Caco-2 (cell line): ENCODE data around the gene SFMBT1. TPM values are rescaled to one million over a fixed set of nuclear protein-coding genes. Genes with fewer than 3 reads are reported as not detected.

ENCODE experiments used
- BruUV-seq: library from RNA; stranded (reverse); fragments of 400-500 nt; replicated peaks from 2 replicates; lab custom pipeline; 2021; lab: Mats Ljungman, UMichigan
- CTCF ChIA-PET: fragments of 300-600 bp; sonication (Branson Sonifier 250); formaldehyde crosslinking; loops from one replicate; lab custom pipeline; 2022; ENCODE audit warnings: antibody characterized with exemption; lab: Charles Lee
- POLR2A ChIA-PET: fragments of 300-600 bp; sonication (Branson Sonifier 250); formaldehyde crosslinking; loops from one replicate; lab custom pipeline; 2022; ENCODE audit warnings: antibody characterized with exemption; lab: Charles Lee
- DNase-seq, 2 experiments: peaks; one replicate each; pipeline versions ENCODE4 v3.0.0 to v3.0.0-alpha.2; 2020 to 2022
- H3K27me3 ChIP-seq: replicated peaks from 2 replicates; pipeline ENCODE4 v1.6.0; 2011; ENCODE audit warnings: low read length; ENCODE audit not compliant: control insufficient read depth, insufficient read depth
- H3K36me3 ChIP-seq: 2 replicates; pipeline ENCODE4 v1.5.1; 2011; ENCODE audit warnings: low read length; ENCODE audit not compliant: control insufficient read depth, insufficient read depth
- H3K4me1 ChIP-seq: fragments of 250-450 bp; sonication (Bioruptor Pico); 2 replicates; pipeline ENCODE4 v1.5.1; 2020; ENCODE audit warnings: mild to moderate bottlenecking
- H3K4me3 ChIP-seq: 2 replicates; pipeline ENCODE4 v1.5.1; 2011; ENCODE audit warnings: low read depth, mild to moderate bottlenecking, control low read depth, low read length
- H3K9me3 ChIP-seq: fragments of 250-450 bp; sonication (Bioruptor Pico); 2 replicates; pipeline ENCODE4 v1.5.1; 2020; ENCODE audit warnings: mild to moderate bottlenecking, moderate library complexity
- H3K27ac Mint-ChIP-seq: one replicate; pipeline ENCODE4 v1.8.0; 2022; ENCODE audit warnings: mixed read lengths; ENCODE audit not compliant: unreplicated experiment
- H3K27me3 Mint-ChIP-seq: one replicate; pipeline ENCODE4 v1.8.0; 2022; ENCODE audit warnings: mixed read lengths; ENCODE audit not compliant: insufficient read depth, unreplicated experiment
- H3K36me3 Mint-ChIP-seq: one replicate; pipeline ENCODE4 v1.8.0; 2022; ENCODE audit warnings: mild to moderate bottlenecking, mixed read lengths; ENCODE audit not compliant: insufficient read depth, unreplicated experiment
- H3K4me1 Mint-ChIP-seq: one replicate; pipeline ENCODE4 v1.8.0; 2022; ENCODE audit warnings: low read depth, mixed read lengths; ENCODE audit not compliant: unreplicated experiment
- H3K4me3 Mint-ChIP-seq: one replicate; pipeline ENCODE4 v1.8.0; 2022; ENCODE audit warnings: mild to moderate bottlenecking, moderate library complexity, mixed read lengths; ENCODE audit not compliant: unreplicated experiment
- H3K9me3 Mint-ChIP-seq: one replicate; pipeline ENCODE4 v1.8.0; 2022; ENCODE audit warnings: mixed read lengths; ENCODE audit not compliant: unreplicated experiment
- CTCF ChIP-seq, 2 experiments: fragments of 200-600 bp in 1 of 2; IDR thresholded peaks; 1 replicate in 1 of 2; 2 replicates in 1 of 2; pipeline versions ENCODE4 v1.5.1 to v1.8.0; 2011 to 2022; ENCODE audit warnings: antibody characterized with exemption in 1 of 2, control low read depth in 1 of 2, inconsistent platforms in 1 of 2, low read depth in 1 of 2, low read length in 1 of 2, mild to moderate bottlenecking in 1 of 2, moderate library complexity in 1 of 2; ENCODE audit not compliant: insufficient read depth in 1 of 2, severe bottlenecking in 1 of 2, unreplicated experiment in 1 of 2
- intact Hi-C: fragments of 100-400 bp; cut with micrococcal nuclease; formaldehyde crosslinking; loops from one replicate; pipeline ENCODE4 v1.10.0; 2022; ENCODE audit not compliant: unreplicated experiment
- total RNA-seq: library from RNA; stranded (reverse); gene quantifications from 2 replicates; pipeline ENCODE4 v1.2.3, GENCODE V29; 2022

Gene SFMBT1
- total RNA-seq, 1 experiment from 2014 or later, result 45.3 TPM

GRCh38 chr3:52859686-52860423 is 186.0 kb downstream of the SFMBT1 start:
- H3K36me3 ChIP-seq, result no peaks in the 10 kb centered on the region
- no peaks in the 10 kb centered on the region for H3K9me3 Mint-ChIP-seq
- ChIA-PET POLR2A (no interaction called here), CTCF (no interaction called here)
- no peaks in the 10 kb centered on the region for H3K27me3 ChIP-seq
- H3K36me3 Mint-ChIP-seq, result no peaks in the 10 kb centered on the region
- no peaks in the 10 kb centered on the region for H3K27me3 Mint-ChIP-seq
- H3K4me3 ChIP-seq, result no peak overlapping the region
- H3K4me3 Mint-ChIP-seq, result no peak overlapping the region
- no peaks in the 10 kb centered on the region for H3K9me3 ChIP-seq
- no peak overlapping the region for H3K27ac Mint-ChIP-seq
- intact Hi-C loops, result no loop called here
- BruUV-seq, result no TSS peak
- TF ChIP-seq CTCF (IDR thresholded peaks at IDR 0.05; ENCODE audit: insufficient read depth in 1 of 2, low read depth in 1 of 2, low read length in 1 of 2, severe bottlenecking in 1 of 2, unreplicated experiment in 1 of 2), result no peak
- no peaks in the 10 kb centered on the region for H3K4me1 ChIP-seq
- no peak for DNase-seq
- H3K4me1 Mint-ChIP-seq, result no peaks in the 10 kb centered on the region

- intact Hi-C loops, result no loop called here
- TF ChIP-seq CTCF (IDR thresholded peaks at IDR 0.05; ENCODE audit: insufficient read depth in 1 of 2, low read depth in 1 of 2, low read length in 1 of 2, severe bottlenecking in 1 of 2, unreplicated experiment in 1 of 2), result no peak
- no peaks in the 10 kb centered on the region for H3K36me3 Mint-ChIP-seq
- no peaks in the 10 kb centered on the region for H3K27me3 ChIP-seq
- no peaks in the 10 kb centered on the region for H3K9me3 Mint-ChIP-seq
- no peaks in the 10 kb centered on the region for H3K4me1 ChIP-seq
- no peaks in the 10 kb centered on the region for H3K27me3 Mint-ChIP-seq
- H3K4me1 Mint-ChIP-seq, result no peaks in the 10 kb centered on the region
- DNase-seq, result no peak
- ChIA-PET CTCF (no interaction called here), POLR2A (no interaction called here)
- no peak overlapping the region for H3K4me3 Mint-ChIP-seq
- no peaks in the 10 kb centered on the region for H3K9me3 ChIP-seq
- H3K4me3 ChIP-seq, result no peak overlapping the region
- no peak overlapping the region for H3K27ac Mint-ChIP-seq
- no peaks in the 10 kb centered on the region for H3K36me3 ChIP-seq
- no TSS peak for BruUV-seq
Observed at GRCh38 chr3:52857864-52858263, 188.0 kb downstream of the SFMBT1 start.

DNA sequence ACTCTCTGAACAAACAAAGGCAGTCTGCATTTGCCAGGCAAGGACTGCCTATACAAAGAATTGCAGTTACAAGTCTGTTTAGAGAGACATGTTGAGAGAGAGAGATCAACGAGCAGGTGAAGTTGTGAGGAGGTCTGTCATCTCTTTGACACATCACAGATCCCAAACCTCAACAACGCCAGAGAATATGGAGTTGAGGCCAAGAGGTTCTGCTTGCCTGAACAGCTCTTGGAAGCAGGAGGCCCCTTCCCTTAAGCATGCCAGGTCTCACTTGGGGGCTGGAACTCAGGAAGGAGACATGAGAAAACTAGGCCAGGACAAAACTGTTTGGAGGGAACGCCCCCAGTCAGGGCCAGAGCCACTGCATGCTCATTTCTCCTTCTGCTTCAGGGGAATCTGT is 188.7 kb downstream of the SFMBT1 start:
- Mint-ChIP-seq H3K36me3 (no peaks in the 10 kb centered on the region), H3K4me1 (peaks cover 7% of the 10 kb centered on the region), H3K9me3 (no peaks in the 10 kb centered on the region), H3K4me3 (no peak overlapping the region), H3K27me3 (no peaks in the 10 kb centered on the region), H3K27ac (no peak overlapping the region)
- ChIA-PET CTCF (no interaction called here), POLR2A (no interaction called here)
- intact Hi-C loops, result no loop called here
- Histone ChIP-seq H3K4me1 (no peaks in the 10 kb centered on the region), H3K4me3 (no peak overlapping the region), H3K9me3 (no peaks in the 10 kb centered on the region), H3K36me3 (no peaks in the 10 kb centered on the region), H3K27me3 (no peaks in the 10 kb centered on the region)
- no peak for DNase-seq
- no peak for TF ChIP-seq CTCF (IDR thresholded peaks at IDR 0.05; ENCODE audit: insufficient read depth in 1 of 2, low read depth in 1 of 2, low read length in 1 of 2, severe bottlenecking in 1 of 2, unreplicated experiment in 1 of 2)
- no TSS peak for BruUV-seq
